IMR-90 (cell line): Measurements from ENCODE around the gene LCE1A.

Experiments used
- CTCF ChIP-seq: conservative IDR thresholded peaks from 2 replicates; pipeline ENCODE4 v1.5.1; 2012; ENCODE audit warnings: mild to moderate bottlenecking, low read depth, low read length, improper control_type of control experiment
- POLR2A ChIP-seq: IDR thresholded peaks from 2 replicates; pipeline ENCODE4 v1.6.1; 2012; ENCODE audit warnings: mild to moderate bottlenecking, low read depth, low read length
- RCOR1 ChIP-seq: IDR thresholded peaks from 2 replicates; pipeline ENCODE4 v1.6.1; 2012; ENCODE audit warnings: mild to moderate bottlenecking, low read length, improper control_type of control experiment; ENCODE audit not compliant: insufficient replicate concordance

- TF ChIP-seq POLR2A (no peak), RCOR1 (no peak), CTCF (no peak)
These were observed 30.9 kb upstream of the LCE1A start, which contains the start of gene LCE1D for GRCh38 chr1:152796421-152796820.
